Brain microvascular endothelial cell (primary cell): ENCODE results near the gene CMTM2.
A peak's percentile ranks its signal among the peaks of the same experiment; 100 is the strongest.

Source experiments
- DNase-seq: peaks from one replicate; pipeline ENCODE4 v3.0.0-alpha.2; 2020
- H3K27ac ChIP-seq: fragments of 250-450 bp; sonication (Bioruptor Pico); 2 replicates; pipeline ENCODE4 v1.5.1; 2020; ENCODE audit warnings: mild to moderate bottlenecking, moderate library complexity
- H3K27me3 ChIP-seq: fragments of 250-450 bp; sonication (Bioruptor Pico); replicated peaks from 2 replicates; pipeline ENCODE4 v1.5.1; 2020; ENCODE audit warnings: mild to moderate bottlenecking
- H3K36me3 ChIP-seq: fragments of 250-450 bp; sonication (Bioruptor Pico); replicated peaks from 2 replicates; pipeline ENCODE4 v1.5.1; 2020; ENCODE audit warnings: mild to moderate bottlenecking
- H3K4me3 ChIP-seq: 2 replicates; pipeline ENCODE4 v1.5.1; 2011; ENCODE audit warnings: low read depth, mild to moderate bottlenecking, control low read depth, low read length, moderate library complexity
- in situ Hi-C: cut with HindIII; loops from 2 replicates; pipeline ENCODE4 v1.10.0; 2017; ENCODE audit warnings: low sequenced_read_pairs, low pct_ligation_motif_present
- TF ChIP-seq, protein P1 (sequence below): IDR thresholded peaks from 2 replicates; pipeline ENCODE4 v1.5.1; 2011; ENCODE audit warnings: low read depth, mild to moderate bottlenecking, moderate library complexity, low read length, control low read depth, inconsistent platforms; ENCODE audit errors: missing control alignments

Gene CMTM2

GRCh38 chr16:66574081-66574480 is 5.2 kb upstream of the CMTM2 start:
- DNase-seq = no peak
- no peaks in the 10 kb centered on the region for H3K36me3 ChIP-seq
- TF ChIP-seq, protein P1, sequence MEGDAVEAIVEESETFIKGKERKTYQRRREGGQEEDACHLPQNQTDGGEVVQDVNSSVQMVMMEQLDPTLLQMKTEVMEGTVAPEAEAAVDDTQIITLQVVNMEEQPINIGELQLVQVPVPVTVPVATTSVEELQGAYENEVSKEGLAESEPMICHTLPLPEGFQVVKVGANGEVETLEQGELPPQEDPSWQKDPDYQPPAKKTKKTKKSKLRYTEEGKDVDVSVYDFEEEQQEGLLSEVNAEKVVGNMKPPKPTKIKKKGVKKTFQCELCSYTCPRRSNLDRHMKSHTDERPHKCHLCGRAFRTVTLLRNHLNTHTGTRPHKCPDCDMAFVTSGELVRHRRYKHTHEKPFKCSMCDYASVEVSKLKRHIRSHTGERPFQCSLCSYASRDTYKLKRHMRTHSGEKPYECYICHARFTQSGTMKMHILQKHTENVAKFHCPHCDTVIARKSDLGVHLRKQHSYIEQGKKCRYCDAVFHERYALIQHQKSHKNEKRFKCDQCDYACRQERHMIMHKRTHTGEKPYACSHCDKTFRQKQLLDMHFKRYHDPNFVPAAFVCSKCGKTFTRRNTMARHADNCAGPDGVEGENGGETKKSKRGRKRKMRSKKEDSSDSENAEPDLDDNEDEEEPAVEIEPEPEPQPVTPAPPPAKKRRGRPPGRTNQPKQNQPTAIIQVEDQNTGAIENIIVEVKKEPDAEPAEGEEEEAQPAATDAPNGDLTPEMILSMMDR = no peak
- no peak overlapping the region for H3K27ac ChIP-seq
- no peak overlapping the region for H3K4me3 ChIP-seq
- in situ Hi-C loops = no loop called here
- H3K27me3 ChIP-seq = peaks cover 10% of the 10 kb centered on the region

DNA sequence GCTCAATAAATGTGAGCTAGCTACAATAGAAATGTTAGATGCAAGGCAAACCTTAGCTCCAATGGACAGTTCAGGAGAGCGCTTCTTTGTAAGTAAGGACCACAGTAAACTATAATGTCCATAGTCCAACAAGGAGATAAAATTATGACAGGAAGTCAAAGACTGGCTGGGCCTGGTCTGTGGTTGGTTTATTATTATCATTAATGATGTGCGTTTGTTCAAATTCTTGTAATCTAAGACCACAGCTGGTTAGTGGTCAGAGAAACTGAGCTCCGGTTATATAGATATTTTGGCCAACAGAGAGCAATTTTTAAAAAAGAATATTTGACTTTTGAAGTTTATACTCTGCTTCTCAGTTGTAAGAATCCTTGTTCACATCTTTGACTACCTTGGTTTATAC is 4.7 kb upstream of the CMTM2 start:
- DNase-seq = no peak
- no peak overlapping the region for H3K4me3 ChIP-seq
- H3K36me3 ChIP-seq = no peaks in the 10 kb centered on the region
- peaks cover 10% of the 10 kb centered on the region for H3K27me3 ChIP-seq
- in situ Hi-C loops = no loop called here
- H3K27ac ChIP-seq = no peak overlapping the region
- TF ChIP-seq, protein P1 = no peak

GRCh38 chr16:66575060-66575459 is 4.2 kb upstream of the CMTM2 start:
- in situ Hi-C loops = no loop called here
- TF ChIP-seq, protein P1 = no peak
- Histone ChIP-seq H3K27ac (no peak overlapping the region), H3K36me3 (no peaks in the 10 kb centered on the region), H3K27me3 (peaks cover 10% of the 10 kb centered on the region), H3K4me3 (no peak overlapping the region)
- no peak for DNase-seq

- in situ Hi-C loops = no loop called here
These were observed 3.0 kb upstream of the CMTM2 start for GRCh38 chr16:66576296-66576695.

DNA sequence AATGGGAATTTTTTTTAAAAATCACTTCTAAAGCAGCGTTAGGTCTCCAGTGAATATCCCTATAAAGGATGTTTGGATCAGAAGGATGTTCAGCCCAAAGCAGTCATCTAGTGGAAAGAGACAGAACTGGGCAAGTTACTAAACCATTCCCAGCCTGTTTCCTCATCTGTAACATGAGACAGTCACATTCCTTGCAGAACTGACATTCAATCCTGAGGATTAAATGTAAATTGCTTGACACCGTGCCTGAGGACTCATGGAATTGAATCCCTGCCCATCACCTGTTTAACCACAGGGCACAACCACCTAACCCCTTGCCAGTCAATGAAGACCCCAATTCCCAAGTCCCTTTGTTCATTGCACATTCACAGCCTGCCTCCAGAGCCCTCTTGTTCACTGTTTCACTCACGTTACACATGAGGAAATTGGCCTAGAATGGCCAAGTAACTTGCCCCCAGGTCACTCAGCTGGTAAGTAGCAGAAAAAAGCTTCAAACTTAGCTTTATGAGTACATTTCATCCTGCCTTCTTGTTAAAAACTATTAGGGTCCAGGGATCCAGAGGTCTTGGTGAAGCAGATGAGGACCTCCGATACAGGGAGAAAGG is 1.4 kb downstream of the CMTM2 start:
- H3K27me3 ChIP-seq = peaks cover 10% of the 10 kb centered on the region
- no peak overlapping the region for H3K4me3 ChIP-seq
- TF ChIP-seq, protein P1 = peak; percentile 29
- peak; percentile 60 for DNase-seq
- no peak overlapping the region for H3K27ac ChIP-seq
- in situ Hi-C loops = no loop called here
- H3K36me3 ChIP-seq = no peaks in the 10 kb centered on the region

More at GRCh38 chr16:66576296-66576695, 3.0 kb upstream of the CMTM2 start:
- Histone ChIP-seq H3K36me3 (no peaks in the 10 kb centered on the region), H3K27me3 (peaks cover 10% of the 10 kb centered on the region), H3K27ac (no peak overlapping the region), H3K4me3 (no peak overlapping the region)
- no peak for DNase-seq
- TF ChIP-seq, protein P1 = no peak
